M059J (cell line): ENCODE measurements around the gene BICD1. TPM values are rescaled to one million over a fixed set of nuclear protein-coding genes. Genes with fewer than 3 reads are reported as not detected.
"Not testable (repeated sequence)": the region's sequence is repeated elsewhere in the genome, so short reads cannot be mapped to it uniquely, and the experiment has no call there.

ENCODE experiments used
- DNase-seq: peaks from one replicate; pipeline ENCODE4 v3.0.0-alpha.2; 2012; ENCODE audit warnings: low read depth
- total RNA-seq: library from RNA; depleted of rRNA; stranded (reverse); fragments of >200 nt; shearing (Covaris generic); gene quantifications from 2 replicates; pipeline ENCODE4 v1.2.3, GENCODE V29; 2014; rRNA removed

BICD1 gene
- total RNA-seq: 6.8 and 13.3 TPM in 2 replicates

DNA sequence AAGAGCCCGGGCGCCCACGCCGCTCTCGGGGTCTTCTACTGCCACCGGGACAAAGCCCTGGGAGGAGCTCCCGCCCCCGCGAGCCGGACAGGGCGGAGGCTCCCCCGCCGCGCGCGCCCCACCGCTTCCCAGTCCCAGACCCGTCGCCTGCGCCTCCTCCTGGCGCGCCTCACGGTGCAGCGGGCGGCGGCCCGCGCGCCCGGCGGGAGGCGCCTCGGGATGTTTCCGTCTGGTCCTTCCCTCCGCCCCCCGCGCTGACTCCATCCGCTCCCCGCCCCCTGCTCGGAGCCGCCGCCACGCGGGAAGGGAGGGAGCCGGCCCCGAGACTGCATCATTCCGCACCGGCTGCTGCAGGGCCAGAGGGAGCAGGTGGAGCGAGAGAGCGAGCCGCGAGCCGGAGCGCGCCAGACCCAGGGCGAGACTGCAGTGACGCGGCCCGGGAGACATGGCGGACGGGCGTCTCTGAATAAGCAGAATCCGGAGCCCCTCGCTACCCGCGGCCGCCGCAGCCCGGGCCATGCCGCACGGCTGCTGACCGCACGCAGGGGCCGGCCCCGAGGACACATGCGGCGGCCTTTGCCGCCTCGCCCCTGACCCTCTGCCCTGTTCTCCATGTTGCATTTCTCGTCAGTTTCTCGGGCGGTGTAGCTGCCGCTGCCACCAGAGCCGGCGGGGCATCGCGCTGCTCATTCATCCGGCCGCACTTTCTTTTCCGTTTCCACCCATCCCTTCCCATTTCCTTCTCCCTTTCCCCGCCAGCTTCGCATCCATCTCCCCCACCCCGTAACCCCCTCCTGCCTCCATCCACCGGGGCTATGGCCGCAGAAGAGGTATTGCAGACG lies at the start of gene BICD1:
BICD1 (plus strand) TSS at position 331 of the 842 bp plus-strand sequence; CDS start at position 816, 485 bp downstream.
- DNase-seq: peak; percentile 89

GRCh38 chr12:32061033-32061432 lies 45.6 kb upstream of the BICD1 start:
- no peak for DNase-seq

- no peak for DNase-seq
These were observed 43.8 kb upstream of the BICD1 start for GRCh38 chr12:32062881-32063280.

- no peak for DNase-seq
These were observed 42.9 kb upstream of the BICD1 start for GRCh38 chr12:32063796-32064195.

GRCh38 chr12:32066206-32066605 lies 40.4 kb upstream of the BICD1 start:
- DNase-seq: no peak

- no peak for DNase-seq
These were observed 37.6 kb upstream of the BICD1 start for GRCh38 chr12:32069071-32069470.

- DNase-seq: no peak
These were observed 36.9 kb upstream of the BICD1 start for GRCh38 chr12:32069731-32070130.

DNA sequence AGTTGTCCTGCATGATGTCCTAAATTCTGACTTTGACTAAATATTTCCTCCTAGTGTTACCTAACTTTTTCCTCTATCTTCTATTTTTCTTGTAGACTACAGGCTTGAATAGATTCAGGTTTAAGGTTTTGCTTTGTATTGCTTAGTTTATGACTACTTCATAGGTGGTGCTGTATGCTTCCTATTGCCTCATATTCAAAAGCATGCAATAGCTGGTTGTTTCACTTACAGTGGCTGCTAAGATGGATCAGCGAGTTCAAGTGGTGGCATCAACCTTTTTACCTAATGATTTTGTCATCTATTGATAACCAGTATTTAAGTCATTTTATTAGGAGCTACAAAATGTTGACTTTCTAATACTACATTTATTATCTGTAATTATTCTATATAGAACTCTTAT lies 36.3 kb upstream of the BICD1 start:
- no peak for DNase-seq

DNA sequence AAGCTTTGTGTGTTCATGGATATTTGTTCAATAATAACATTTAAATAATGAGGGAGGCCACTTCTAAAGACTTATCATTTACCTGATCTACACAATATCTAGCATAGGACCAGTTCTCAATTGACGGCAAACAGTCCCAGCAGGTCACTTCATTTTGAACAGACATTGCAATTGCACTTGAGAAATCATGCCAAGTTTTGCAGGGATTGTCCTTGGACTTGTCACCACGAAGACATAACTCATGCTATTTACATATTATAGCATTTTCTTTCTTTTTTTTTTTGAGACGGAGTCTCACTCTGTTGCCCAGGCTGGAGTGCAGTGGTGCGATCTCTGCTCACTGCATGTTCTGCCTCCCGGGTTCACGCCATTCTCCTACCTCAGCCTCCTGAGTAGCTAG lies 34.5 kb upstream of the BICD1 start:
- no peak for DNase-seq

GRCh38 chr12:32074432-32074831 lies 32.2 kb upstream of the BICD1 start:
- DNase-seq: no peak

GRCh38 chr12:32076941-32077340 lies 29.7 kb upstream of the BICD1 start:
- DNase-seq: no peak

DNA sequence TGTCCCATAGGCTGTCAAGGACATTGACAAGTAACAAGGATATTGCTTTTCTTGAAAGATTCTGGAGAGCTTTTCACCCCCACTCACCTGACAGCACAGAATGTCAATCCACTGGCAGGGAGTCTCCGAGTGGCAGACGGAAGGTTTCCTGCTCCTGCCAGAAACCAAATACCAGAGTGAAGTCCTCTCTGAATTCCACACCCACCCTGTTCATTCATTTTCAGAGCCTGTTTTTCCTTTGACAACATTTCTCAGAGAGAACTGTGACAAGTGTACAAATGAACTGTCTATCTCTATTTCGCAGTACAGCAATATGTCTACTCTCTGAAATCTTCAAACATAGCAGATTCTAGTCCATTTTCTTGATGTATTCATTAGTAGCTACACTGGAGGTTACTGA lies 26.2 kb upstream of the BICD1 start:
- no peak for DNase-seq

- peak; percentile 84 for DNase-seq
These were observed 23.2 kb upstream of the BICD1 start for GRCh38 chr12:32083489-32083888.

- no peak for DNase-seq
These were observed 22.5 kb upstream of the BICD1 start for GRCh38 chr12:32084017-32084688.

GRCh38 chr12:32084753-32085152 lies 21.9 kb upstream of the BICD1 start:
- no peak for DNase-seq

- no peak for DNase-seq
These were observed 19.3 kb upstream of the BICD1 start for GRCh38 chr12:32087306-32087705.

DNA sequence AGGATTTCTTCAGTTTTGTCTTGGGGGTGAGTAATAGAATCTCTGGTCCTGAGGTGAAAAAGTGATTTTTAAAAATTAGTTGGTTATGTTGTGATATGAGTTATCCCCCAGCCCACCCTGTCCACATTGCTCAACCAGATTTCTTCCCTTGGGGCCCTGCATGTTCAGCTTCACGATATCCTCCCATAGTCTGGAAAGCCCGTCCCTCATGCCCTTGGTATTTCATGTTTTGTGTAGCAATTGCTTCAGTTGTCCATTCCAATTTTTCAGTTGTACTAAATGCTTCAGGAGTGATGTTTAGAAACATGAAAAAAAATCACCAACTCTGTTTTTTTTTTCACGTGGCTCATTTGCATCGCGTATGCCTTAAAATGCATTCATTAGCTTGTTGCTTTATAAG lies 17.5 kb upstream of the BICD1 start:
- no peak for DNase-seq

- DNase-seq: peak; percentile 99
These were observed 17.1 kb upstream of the BICD1 start for GRCh38 chr12:32089586-32089985.

DNA sequence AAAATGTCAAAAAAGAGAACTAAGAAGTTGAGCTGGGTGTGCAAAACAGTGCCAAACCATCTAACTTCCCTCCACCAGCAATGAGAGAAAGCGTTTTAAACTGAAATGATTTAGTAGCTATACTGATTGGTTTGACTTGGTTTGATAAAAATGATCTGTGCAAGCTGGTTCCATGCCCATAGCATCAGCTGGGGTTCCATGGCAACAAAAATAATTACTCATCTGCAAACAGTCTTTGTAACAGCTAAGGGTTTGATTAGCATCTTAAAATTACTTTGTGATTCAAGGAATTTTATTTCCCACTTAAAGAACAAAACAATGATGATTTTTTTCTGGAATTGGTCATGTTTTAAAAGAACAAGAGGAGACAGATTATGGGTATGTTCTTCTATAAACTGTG lies 15.0 kb upstream of the BICD1 start:
- peak; percentile 51 for DNase-seq

DNA sequence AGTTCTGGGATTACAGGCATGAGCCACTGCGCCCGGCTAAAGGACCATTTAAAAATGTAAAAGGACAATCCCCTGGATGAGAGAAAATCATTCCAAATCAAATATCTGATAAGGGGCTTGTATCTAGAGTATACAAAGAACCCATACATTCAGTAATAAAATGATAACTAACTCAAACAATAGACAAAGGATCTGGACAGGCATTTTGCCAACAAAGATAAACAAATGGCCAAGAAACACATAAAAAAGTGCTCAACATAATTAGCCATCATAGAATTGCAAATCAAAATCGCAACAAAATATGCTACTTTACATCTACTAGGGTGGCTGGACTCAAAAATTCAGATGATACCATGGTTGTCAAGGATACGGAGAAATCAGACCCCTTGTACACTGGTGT lies 8.5 kb upstream of the BICD1 start:
- no peak for DNase-seq

GRCh38 chr12:32099275-32099674 lies 7.4 kb upstream of the BICD1 start:
- not testable (repeated sequence) for DNase-seq

DNA sequence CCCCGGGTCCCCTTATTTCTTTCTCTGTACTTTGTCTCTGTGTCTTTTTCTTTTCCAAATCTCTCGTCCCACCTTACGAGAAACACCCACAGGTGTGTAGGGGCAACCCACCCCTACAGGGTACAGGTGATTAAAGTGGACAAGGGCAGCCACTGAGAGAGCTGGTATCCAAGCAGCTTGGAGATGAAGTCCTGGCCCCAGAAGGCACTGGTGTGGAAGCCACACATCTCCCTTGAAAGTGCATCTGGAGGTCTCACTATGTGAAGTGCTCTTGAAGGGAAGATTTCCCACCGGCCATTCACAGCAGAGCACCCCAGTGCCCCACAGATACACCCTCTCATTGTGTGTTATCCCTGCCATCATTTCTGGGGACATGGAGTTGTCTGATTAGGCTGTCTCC lies 6.3 kb upstream of the BICD1 start:
- no peak for DNase-seq

GRCh38 chr12:32100888-32101287 lies 5.8 kb upstream of the BICD1 start:
- DNase-seq: no peak
